Epithelial cell of proximal tubule (primary cell): ENCODE results near the gene TNNT3. TPM values are rescaled to one million over a fixed set of nuclear protein-coding genes. Genes with fewer than 3 reads are reported as not detected.

Experiments used
- DNase-seq: peaks from one replicate; pipeline ENCODE4 v3.0.0-alpha.2; 2011; ENCODE audit warnings: low read depth
- H3K4me3 ChIP-seq: 2 replicates; pipeline ENCODE4 v1.5.1; 2011; ENCODE audit warnings: low read depth, mild to moderate bottlenecking, low read length
- CTCF ChIP-seq: conservative IDR thresholded peaks from 2 replicates; pipeline ENCODE4 v1.5.1; 2012; ENCODE audit warnings: low read depth, mild to moderate bottlenecking, low read length
- total RNA-seq: library from RNA; depleted of rRNA; stranded (reverse); fragments of >200 nt; gene quantifications from 2 replicates; pipeline ENCODE4 v1.2.3, GENCODE V29; 2015

TNNT3 gene
- total RNA-seq, 1 donor from 2014 or later = not detected

DNA sequence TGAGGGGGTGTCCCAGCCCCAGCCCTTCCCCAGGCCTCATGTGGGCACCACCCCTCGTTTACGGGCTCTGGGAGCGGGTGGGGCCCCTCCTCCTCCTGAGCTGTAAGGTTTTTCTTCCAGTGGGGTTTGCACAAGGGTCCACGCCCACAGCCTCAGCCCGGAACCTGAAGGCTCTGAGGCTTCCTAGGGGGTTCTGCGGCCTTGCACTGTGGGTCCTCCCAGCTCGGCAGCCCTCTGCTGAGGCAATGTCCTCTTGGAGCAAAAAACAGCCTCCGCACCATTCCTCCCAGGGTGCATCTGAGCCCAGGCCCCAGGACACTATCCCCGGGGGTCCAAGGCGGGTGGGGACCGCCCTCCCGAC, 64.1 kb downstream of the TNNT3 start:
- no peak for TF ChIP-seq CTCF
- no peak overlapping the region for H3K4me3 ChIP-seq
- DNase-seq = no peak

DNA sequence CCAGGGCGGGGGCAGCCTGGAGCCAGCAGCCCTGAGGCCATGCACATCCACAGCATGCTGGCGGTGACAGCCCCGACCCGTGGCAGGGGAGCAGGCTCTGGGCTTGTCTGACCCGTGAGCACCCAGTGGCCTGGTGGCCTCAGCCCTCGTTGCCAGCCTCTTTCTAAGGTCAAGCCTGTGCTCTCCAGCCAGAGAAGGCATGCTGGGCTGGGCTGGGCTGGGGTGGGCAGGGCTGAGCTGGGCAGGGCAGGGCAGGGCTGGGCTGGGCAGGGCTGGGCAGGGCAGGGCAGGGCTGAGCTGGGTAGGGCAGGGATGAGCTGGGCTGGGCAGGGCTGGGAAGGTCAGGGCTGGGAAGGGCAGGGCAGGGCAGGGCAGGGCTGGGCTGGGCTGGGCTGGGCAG, 67.5 kb downstream of the TNNT3 start:
- DNase-seq = no peak
- TF ChIP-seq CTCF = no peak
- H3K4me3 ChIP-seq = no peak overlapping the region

- no peak for TF ChIP-seq CTCF
- H3K4me3 ChIP-seq = no peak overlapping the region
- no peak for DNase-seq
Measured at GRCh38 chr11:1988174-1988573, 68.7 kb downstream of the TNNT3 start.

Other genes starting within 250 kb of the TNNT3 start
- gene KRTAP5-6, start 222.5 kb upstream of the TNNT3 start, total RNA-seq = not detected in 2 replicates
- not detected in 2 replicates for gene IFITM10, start 169.1 kb upstream of the TNNT3 start, total RNA-seq
- gene CTSD, start 155.8 kb upstream of the TNNT3 start, total RNA-seq = 192 and 211 TPM in 2 replicates
- gene SYT8, start 84.7 kb upstream of the TNNT3 start, total RNA-seq = 0.81 TPM in 1 of 2 replicates, not detected in the other
- not detected in 2 replicates for gene TNNI2, start 80.7 kb upstream of the TNNT3 start, total RNA-seq
- 0.58 TPM in 1 of 2 replicates, not detected in the other for gene LSP1, start 66.6 kb upstream of the TNNT3 start, total RNA-seq
- gene PRR33, start 27.8 kb upstream of the TNNT3 start, total RNA-seq = not detected in 2 replicates
- 92.1 and 251 TPM in 2 replicates for gene MRPL23, start 27.6 kb downstream of the TNNT3 start, total RNA-seq
- 0.36 and 11.8 TPM in 2 replicates for gene H19, start 78.1 kb downstream of the TNNT3 start, total RNA-seq
- 6.9 and 11.7 TPM in 2 replicates for gene IGF2, start 219.7 kb downstream of the TNNT3 start, total RNA-seq
- not detected in 2 replicates for gene INS, start 241.5 kb downstream of the TNNT3 start, total RNA-seq